GM19395 (cell line): ENCODE measurements around the gene ZNF775.
A peak's percentile ranks its signal among the peaks of the same experiment; 100 is the strongest.

Source experiments
- ATAC-seq: cut with Tn5 transposase; IDR thresholded peaks from one replicate; pipeline ENCODE4 v1.9.1; 2021; ENCODE audit warnings: mild to moderate bottlenecking, moderate library complexity; ENCODE audit not compliant: unreplicated experiment

The ZNF775 gene

DNA sequence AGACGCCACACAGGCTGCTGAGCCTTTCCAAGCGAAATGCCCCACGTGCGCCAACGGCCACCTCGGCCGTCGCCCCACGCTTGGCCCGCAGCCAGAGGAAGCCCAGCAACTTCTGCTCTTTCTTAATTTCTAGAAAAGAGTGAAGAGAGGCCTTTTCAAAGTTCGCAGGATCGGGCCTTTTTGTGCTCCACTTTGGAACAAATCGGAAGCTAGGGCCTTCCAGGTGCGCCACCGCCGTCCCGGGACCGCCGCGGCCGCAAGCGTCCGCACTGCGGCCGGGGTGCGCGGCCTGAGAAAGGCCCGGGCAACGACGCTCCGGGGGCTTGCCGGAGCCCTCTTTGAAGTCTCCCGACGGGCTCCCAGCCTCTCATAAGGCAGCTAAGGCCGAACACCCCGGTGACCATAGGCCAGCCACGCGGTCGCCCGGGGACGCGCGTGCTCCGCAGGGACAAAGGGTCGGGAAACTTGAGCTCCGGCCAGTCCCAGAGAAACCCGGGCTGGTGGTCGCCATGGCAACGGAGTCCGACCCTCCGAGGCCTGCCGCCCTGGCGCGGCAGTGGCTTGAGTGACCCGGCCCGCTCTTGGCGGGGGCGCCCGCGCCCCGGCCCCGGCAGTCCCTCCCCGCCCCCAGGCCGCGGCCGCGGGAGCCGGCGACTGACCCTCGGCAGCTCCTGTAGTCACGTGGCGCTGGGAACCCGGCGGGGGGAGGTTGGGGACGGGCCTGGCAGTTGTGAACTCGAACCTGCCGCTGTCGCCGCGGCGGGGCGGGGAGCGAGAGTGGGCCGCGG lies 10.8 kb upstream of the ZNF775 start, which contains the start of gene REPIN1:
TSS of gene REPIN1 (plus strand) at position 727 of the 788 bp plus-strand sequence. CDS start 890 bp downstream, outside the sequence.
- ATAC-seq, result peak; percentile 51

DNA sequence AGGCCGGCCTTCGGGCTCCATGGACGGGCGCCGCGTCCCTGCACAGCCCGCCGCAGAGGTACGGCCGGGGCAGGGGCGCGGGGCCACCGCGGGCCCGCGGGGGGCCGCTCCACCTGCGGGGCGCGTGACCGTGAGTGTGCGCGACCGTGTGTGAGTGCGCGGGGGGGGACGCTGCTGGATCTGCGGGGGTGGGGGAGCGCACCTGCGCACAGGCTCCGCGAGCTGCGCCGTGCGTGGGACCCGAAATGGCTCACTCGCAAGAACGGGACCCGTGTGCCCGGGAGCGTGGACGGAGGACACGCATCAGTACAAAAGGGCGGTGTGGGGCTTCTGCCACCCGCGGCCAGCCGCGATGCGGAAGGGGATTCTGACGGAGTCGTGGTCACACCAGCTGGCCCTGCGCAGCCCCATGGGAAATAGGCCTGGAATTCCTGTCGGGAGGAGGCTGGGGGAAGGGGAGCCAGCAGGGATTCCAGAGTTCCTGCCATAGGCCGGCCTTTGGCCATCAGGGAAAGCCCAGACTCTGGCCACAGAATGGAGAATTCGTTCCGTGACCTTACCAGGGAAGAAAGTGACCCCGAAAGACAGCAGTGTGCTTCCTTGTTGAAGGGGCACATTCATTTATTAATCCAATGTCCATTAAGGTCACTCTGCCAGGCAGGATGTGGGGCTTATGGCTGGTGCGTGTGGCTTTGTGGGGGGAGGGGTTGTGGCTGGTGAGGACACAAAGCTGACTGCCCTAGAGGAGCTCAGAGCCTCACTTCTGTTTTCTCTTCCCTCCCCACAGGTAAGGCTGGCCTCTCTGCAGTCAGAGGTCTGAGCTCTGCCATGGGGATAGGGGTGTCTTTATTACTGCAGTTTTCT lies 10.0 kb upstream of the ZNF775 start:
- peak; percentile 50 for ATAC-seq

DNA sequence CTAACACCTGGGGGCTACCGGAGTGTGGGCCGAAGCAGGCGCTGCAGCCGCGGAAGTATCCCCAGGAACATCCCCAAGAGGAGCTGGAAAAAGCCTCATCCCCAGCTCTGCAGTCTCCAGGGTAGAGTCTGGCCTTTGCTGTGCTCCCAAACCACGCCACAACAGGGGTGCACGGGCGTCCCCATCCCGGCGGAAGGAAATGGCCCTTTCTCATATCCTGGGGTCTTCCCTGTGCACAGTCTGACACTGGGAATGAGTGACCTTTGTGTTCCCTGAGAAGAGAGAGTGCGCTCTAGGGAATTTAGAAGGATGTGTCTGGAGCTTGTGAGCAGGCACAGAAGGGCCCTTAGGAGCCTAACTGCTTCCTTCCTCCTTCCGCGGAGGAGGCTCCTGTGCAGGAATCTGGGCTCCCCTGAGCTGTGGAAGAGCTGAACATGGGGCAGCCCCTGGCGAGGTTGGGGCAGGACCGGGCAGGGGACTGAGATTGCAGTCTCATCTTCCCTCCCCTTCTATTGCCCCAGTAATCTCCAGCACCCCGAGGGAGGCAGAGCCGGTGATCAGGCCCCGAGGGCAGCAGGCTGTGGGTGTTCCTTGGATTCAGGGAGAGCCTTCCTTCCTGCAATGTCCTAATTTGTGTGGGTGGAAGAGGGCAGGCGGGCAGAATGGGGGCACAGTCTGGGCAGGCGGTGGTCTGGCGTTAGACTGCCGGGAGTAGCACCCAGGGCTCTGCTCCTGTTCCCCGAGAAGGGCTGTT lies 9.2 kb upstream of the ZNF775 start:
- peak; percentile 0 for ATAC-seq

DNA sequence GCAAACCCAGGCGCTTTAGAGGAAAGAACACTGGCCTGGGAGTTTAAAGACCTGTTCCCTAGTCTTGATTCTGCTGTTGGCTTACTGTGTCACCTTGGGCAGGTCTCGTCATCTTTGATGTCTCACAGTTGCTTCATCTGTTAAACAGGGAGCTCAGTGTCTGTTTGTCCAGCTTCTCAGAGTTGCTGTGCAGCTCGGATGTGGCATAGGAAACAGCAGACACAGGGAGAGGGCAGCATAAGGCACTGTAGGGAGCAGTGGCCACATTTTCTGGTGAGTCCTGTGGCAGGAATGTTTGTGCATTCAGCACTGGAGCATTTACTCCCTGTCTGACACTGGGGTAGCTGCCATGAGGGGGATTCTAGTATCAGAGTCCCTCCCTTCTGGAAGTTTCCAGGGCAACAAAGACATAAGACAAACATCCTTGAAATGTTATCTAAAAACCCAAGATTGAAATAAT lies 8.5 kb upstream of the ZNF775 start:
- no peak for ATAC-seq

DNA sequence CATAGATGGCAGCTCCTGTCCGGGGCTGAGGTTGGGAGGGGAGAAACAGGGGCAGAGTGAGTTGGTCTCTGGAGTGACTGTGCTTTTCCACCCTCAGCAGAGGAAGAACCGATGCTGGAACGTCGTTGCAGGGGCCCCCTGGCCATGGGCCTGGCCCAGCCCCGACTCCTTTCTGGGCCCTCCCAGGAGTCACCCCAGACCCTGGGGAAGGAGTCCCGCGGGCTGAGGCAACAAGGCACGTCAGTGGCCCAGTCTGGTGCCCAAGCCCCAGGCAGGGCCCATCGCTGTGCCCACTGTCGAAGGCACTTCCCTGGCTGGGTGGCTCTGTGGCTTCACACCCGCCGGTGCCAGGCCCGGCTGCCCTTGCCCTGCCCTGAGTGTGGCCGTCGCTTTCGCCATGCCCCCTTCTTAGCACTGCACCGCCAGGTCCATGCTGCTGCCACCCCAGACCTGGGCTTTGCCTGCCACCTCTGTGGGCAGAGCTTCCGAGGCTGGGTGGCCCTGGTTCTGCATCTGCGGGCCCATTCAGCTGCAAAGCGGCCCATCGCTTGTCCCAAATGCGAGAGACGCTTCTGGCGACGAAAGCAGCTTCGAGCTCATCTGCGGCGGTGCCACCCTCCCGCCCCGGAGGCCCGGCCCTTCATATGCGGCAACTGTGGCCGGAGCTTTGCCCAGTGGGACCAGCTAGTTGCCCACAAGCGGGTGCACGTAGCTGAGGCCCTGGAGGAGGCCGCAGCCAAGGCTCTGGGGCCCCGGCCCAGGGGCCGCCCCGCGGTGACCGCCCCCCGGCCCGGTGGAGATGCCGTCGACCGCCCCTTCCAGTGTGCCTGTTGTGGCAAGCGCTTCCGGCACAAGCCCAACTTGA lies 7.8 kb upstream of the ZNF775 start:
- ATAC-seq, result no peak

DNA sequence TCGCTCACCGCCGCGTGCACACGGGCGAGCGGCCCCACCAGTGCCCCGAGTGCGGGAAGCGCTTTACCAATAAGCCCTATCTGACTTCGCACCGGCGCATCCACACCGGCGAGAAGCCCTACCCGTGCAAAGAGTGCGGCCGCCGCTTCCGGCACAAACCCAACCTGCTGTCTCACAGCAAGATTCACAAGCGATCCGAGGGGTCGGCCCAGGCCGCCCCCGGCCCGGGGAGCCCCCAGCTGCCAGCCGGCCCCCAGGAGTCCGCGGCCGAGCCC lies 7.2 kb upstream of the ZNF775 start:
- ATAC-seq, result no peak

DNA sequence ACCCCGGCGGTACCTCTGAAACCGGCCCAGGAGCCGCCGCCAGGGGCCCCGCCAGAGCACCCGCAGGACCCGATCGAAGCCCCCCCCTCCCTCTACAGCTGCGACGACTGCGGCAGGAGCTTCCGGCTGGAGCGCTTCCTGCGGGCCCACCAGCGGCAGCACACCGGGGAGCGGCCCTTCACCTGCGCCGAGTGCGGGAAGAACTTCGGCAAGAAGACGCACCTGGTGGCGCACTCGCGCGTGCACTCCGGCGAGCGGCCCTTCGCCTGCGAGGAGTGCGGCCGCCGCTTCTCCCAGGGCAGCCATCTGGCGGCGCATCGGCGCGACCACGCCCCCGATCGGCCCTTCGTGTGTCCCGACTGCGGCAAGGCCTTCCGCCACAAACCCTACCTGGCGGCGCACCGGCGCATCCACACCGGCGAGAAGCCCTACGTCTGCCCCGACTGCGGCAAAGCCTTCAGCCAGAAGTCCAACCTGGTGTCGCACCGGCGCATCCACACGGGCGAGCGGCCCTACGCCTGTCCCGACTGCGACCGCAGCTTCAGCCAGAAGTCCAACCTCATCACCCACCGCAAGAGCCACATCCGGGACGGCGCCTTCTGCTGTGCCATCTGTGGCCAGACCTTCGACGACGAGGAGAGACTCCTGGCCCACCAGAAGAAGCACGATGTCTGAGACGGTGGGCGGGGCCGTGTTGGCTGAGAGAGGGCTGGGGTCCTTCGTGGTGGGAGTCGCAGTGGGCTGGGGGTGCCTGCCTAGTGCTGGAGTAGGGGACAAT lies 6.7 kb upstream of the ZNF775 start:
- no peak for ATAC-seq

DNA sequence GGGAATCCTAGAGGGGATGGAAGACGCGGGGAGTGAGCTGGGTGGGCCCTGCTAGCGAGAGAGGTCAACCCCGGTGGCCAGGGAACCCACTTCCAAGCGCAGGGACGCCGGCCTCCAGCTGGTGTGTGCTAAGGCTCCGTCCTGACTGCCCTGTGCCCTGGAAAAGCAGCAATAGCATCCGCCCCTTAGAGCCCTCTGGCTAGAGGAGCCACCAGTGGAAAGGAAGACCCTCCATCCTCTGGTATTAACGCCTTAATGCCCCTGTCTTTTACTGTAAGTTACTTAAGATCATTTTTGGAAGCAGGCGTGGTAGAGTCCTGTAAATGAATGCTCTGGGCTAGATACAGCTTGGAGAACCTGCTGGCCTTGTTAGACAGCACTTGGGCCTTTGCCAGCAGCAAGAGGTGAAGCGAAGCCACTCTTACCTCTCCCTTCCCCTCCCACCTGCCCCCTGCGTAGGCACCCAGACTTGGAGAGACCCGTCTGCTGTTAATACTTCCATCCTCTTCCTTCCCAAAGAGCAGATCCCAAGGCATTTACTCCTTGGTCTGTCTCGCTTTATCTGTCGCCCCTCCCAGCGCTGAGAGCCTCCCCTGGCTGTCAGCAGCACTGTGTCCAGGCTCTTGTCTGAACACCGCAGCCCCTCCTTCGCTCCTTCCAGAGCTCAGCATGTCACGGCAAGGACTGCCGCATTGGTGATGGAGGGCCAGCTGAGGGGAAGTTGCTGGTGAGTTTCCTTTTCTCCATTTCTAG lies 5.9 kb upstream of the ZNF775 start:
- ATAC-seq, result no peak

DNA sequence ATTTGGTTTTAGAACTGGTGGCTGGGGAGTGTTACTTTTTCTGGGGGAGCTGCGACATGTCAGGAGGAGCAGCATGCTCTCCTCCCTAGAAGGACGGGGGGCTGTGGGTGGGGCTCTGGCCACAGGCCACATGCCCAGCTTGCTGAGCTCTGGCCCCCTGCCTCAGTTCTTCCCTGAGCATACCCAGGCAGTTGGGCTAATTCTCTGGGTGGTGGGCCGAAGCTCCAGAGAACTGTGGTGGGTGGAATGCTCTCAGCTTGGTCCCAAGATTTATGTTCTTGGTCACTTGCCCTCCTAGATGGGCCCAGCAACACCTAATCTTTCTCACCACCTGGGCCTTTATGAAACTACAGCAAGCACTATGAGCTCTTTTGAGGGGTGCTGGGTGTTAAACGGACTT lies 5.1 kb upstream of the ZNF775 start:
- ATAC-seq, result no peak

DNA sequence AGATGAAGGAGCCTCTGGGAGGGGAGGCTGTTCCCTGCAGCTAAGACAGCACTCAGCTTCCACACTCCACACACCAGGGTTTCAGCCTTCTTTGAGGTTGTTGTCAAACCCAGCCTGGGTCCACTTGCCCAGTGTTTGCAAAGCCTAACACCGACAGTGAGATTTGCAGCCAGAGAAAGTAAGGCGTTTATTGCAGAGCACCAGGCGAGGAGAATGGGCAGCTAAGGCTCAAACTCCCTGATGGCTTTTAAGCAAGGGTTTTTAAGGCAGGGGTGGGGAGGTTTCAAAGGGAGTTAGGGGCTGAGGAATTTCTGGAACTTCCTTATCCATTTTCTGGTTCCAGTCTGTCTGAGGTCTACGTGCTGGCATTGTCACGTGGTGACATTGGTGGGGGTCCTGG lies 4.7 kb upstream of the ZNF775 start:
- ATAC-seq, result no peak

DNA sequence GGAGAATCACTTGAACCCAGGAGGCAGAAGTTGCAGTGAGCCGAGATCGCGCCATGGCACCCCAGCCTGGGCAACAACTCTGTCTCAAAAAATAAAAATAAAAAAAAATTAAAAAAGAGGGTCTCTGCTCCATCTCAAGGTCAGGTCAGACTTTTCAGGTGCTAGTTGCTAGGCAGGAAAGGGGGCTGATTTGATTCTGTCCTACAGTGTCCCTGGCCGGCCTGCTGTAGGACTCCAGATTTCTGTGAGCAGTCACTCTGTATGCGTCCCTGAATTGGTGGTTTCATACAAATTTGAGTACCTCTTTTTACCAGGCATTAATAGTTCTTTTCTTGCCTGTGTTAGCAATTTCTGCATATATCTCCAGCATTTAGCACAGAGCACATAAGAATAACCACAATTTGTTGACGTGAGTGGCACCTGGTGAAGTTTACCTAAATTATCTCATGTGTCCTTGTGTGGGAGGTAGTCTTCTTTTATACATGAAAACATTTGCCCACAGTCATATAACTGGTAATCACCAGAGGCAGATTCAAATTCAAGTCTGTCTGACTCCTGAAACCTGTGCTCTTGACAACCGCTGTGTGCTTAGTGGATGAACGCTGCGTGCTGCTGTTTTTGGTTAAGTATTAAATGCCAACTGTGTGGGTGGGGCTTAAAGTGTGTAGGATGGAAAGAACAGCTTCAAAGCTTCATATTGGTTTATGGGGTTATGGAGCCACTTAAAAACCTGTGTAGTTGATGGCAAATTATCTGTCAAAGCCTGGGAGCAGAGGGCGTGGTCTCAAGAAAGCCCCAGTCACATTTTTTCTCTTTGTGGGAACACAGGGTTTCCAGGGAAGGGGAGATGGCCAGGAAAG lies 3.2 kb upstream of the ZNF775 start:
- no peak for ATAC-seq

DNA sequence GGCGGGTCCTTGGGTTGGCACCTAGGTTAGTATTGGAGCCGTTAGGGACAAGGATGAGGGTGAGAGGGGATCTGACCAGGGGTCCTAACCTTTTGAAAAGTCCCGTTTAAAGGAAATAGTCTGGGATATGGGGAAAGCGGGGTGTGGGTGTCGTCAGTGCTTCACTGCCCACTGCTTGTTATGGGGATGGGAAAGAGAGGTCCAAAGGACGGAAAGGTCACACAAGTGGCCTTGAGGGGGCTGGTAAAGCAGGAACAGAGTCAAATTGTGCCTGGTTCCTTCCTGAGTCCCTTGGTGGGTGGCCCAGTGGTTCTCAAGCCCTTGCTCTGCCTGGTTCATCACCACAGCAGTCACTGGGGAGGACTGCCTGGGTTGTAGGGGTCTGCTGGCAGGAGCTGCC lies 2.6 kb upstream of the ZNF775 start:
- no peak for ATAC-seq

DNA sequence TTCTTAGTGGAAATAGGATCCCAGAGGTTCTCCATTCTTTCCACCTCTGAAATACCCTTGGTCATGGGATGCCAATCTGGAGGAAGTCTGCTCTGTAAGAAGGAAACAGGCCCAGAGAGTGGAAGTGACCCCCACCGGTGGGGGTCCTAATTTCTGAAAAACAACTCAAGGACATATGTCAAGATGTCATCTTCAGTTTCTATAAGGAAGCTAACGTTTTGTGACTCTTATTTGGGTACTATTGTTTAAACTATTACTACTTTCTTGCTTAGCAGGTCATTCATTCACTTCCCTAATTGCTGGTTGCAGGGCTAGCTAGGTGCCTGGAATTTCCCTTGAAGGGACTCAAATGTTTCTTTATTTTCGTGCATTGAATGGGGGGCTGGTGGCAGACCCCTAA lies 1.9 kb upstream of the ZNF775 start:
- ATAC-seq, result no peak

DNA sequence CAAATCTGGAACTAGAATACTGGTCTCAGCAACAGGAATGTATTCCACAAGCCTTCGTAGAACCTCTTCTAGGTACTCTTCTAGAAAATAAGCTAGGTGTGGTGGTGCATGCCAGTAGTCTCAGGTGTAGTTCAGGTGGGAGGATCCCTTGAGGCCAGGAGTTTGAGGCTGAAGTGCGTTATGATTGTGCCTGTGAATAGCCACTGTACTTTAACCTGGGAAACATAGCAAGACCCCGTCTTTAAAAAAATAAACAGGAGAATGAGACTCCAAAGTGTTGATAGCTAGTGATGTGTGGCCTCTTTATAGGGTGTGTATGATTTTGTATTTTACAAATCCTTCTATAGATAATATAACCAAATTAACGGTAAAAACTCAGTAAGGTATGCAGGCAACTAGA lies 1.5 kb upstream of the ZNF775 start:
- no peak for ATAC-seq

DNA sequence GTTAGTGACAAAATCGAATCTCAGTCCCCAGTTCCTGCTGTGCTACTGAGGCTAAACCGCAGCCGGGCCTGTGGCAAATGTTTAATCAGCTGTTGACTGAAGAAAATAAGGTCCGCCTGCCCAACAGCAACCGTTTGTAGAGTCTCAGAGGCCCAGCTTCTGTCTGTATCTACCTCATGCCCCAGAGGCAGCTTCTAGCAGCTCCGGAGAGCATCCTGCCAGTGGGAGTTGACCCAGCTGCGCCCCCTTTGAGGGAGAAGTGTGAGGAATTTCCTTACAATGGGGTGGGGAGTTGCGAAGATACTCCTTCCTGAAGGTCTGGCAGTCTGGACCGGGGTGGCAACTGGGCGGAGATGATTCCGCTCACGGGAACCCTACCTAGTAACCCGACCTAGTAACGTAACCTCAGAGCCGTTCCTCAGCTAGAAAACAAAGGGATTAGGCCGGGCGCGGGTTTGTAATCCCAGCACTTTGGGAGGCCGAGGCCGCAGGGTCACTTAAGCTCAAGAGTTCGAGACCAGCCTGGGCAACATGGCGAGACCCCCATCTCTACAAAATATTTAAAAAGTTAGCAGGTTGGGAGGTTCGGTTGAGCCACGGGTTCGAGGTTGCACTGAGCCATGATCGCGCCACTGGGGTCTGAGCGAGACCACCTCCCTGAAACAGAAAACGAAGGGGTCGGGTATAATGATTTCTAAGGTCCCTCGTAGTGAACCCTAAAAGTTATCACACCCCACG lies 846 bp upstream of the ZNF775 start:
- peak; percentile 16 for ATAC-seq

DNA sequence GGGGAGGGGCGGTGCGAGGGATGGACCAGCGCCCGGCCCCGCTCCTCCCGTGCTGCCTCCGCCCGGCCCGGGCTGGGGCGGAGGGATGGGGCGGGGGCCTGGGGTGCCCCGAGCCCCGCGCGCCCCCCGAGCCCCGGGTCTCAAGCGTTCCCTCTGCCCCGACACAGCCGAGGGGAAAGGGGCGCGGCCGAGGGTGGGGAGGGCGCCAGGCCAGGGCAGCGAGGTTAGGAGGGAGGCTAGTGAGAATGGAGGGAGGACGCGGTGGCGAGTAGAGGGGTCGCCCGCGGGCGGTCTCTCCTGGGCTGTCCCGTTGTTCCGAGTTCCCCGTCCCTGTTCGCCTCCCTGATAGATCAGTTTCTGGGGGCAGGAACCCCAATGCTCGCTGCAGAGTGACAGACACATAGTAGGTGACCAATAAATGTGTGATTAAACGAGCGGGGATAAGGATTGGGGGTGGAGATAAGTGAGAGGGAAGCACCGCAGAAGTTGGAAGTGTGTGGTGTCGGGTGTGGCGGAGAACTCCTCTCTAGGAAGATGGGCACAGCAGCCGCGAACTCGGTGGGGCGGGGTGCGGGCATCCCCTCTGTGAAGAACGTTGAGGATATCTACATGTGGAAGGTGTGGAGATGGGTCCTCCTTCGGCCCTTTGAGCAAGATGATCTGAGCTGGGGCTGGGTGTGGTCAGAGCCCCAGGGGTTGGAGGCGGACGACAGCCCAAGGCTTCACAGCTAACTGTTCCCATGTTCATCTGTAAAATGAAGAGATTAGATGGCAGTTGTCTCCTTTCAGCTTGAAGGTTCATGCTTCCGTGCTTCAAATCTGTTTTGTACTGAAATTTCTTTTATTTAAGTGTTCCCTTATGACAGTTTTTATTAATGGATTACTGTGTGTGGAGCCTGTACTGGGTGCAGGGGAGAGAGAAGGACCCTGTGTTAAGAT lies 580 bp downstream of the ZNF775 start:
- ATAC-seq, result peak; percentile 33
